ENCODE results near the gene HSPG2. TPM values are rescaled to one million over a fixed set of nuclear protein-coding genes. Genes with fewer than 3 reads are reported as not detected.
A peak's percentile ranks its signal among the peaks of the same experiment; 100 is the strongest.
"Not testable (repeated sequence)": the region's sequence is repeated elsewhere in the genome, so short reads cannot be mapped to it uniquely, and the experiment has no call there.

HSPG2 gene
- total and polyA plus RNA-seq, 7 experiments from 2014 or later = 1.0 to 20.8 (median 9.4) TPM

DNA sequence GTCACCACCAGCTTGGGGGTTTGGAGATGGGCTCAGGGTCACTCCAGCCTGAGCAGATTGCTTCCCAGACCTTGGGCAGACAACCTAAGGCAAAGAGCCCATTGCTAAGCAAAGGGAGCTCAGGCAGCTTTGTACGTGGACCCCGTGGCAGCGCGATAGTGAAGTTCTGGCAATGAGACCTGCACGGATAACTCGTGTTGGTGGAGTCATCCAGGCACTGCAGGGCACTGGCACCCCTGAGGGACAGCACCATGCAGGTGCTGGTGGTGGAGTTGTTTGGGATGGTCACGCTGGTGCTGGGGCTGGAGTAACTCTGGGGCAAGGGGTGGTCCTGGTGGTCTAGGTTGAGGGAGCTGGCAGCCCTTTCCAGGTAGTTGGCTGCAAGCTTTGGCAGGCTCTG lies 13.6 kb upstream of the HSPG2 start:
- peak overlapping the region in 1 of 9 donors; percentile 25 for H3K27ac Mint-ChIP-seq
- H3K27ac ChIP-seq (ENCODE audit: low read depth, low read length) = no peak overlapping the region
- H3K9me3 Mint-ChIP-seq = no peaks in the 10 kb centered on the region
- no peaks in the 10 kb centered on the region for H3K36me3 ChIP-seq (ENCODE audit: control insufficient read depth in 2 of 3, insufficient read depth in 3 of 3, low read length in 3 of 3)
- ATAC-seq (no peak), DNase-seq (no peak)
- intact Hi-C loops (cut with micrococcal nuclease) = no loop called here
- H3K4me1 ChIP-seq (ENCODE audit: control insufficient read depth in 2 of 2, insufficient read depth in 2 of 2, low read length in 2 of 2) = peaks cover 0 to 5% of the 10 kb centered on the region in 2 donors
- no peaks in the 10 kb centered on the region for H3K36me3 Mint-ChIP-seq
- CTCF ChIA-PET = no interaction called here
- no peak overlapping the region for H3K4me3 ChIP-seq (ENCODE audit: low read length)
- H3K9me3 ChIP-seq (ENCODE audit: control insufficient read depth in 2 of 3, low read length in 3 of 3) = no peaks in the 10 kb centered on the region
- peaks cover 0 to 7% (median 4%) of the 10 kb centered on the region in 7 donors for H3K4me1 Mint-ChIP-seq
- H3K27me3 ChIP-seq (ENCODE audit: control insufficient read depth in 2 of 2, insufficient read depth in 2 of 2, low read length in 2 of 2) = no peaks in the 10 kb centered on the region
- no peaks in the 10 kb centered on the region for H3K27me3 Mint-ChIP-seq
- POLR2A ChIA-PET = no interaction called here
- H3K4me3 Mint-ChIP-seq = no peak overlapping the region

DNA sequence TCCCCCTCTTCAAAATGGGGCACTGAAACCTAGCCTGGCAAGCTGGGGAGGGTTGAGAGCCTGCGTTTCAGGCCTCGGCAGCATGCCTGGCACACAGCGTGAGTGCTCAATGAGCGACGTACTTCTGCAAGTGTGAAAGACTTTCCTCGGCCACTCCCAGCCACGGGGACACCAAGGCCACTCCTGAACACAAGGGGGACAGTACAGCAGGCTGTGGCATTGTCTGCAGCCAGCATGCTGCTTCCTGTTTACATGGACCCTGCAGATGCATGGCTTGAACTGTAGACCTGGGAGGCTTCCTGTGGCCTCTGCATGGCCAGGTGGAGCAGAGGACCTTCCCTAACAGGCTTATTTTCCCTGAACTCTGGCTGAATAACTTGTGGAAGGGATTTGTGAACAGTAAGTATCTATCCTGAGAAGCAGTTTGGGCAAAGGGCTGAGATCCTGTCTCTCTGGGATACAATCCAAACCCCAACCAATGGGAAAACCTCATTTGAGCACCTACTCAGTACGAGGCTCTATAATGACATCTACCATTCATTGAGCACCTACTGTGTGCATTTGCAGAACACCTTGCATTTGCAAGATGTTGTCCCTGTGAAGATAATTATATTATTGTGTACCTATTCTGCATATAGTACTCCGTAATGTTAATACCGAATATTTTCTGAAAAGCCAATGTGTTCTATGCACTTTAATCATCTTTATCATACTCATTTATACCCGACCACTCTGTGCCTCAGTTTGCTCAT lies 9.9 kb upstream of the HSPG2 start:
- Mint-ChIP-seq H3K27ac (no peak overlapping the region), H3K4me3 (no peak overlapping the region), H3K36me3 (no peaks in the 10 kb centered on the region), H3K9me3 (no peaks in the 10 kb centered on the region), H3K27me3 (no peaks in the 10 kb centered on the region), H3K4me1 (peaks cover 0 to 3% (median 0%) of the 10 kb centered on the region in 7 donors)
- ATAC-seq (no peak), DNase-seq (no peak)
- no peaks in the 10 kb centered on the region for H3K9me3 ChIP-seq (ENCODE audit: control insufficient read depth in 2 of 3, low read length in 3 of 3)
- H3K4me3 ChIP-seq (ENCODE audit: low read length) = no peak overlapping the region
- H3K36me3 ChIP-seq (ENCODE audit: control insufficient read depth in 2 of 3, insufficient read depth in 3 of 3, low read length in 3 of 3) = no peaks in the 10 kb centered on the region
- intact Hi-C loops (cut with micrococcal nuclease) = no loop called here
- H3K4me1 ChIP-seq (ENCODE audit: control insufficient read depth in 2 of 2, insufficient read depth in 2 of 2, low read length in 2 of 2) = no peaks in the 10 kb centered on the region
- POLR2A ChIA-PET = interaction anchor here (0.6 kb wide), 1 partner anchor 10 kb away, joined by 3 read pairs; no protein-coding TSS in a partner anchor
- H3K27me3 ChIP-seq (ENCODE audit: control insufficient read depth in 2 of 2, insufficient read depth in 2 of 2, low read length in 2 of 2) = no peaks in the 10 kb centered on the region
- CTCF ChIA-PET = no interaction called here
- H3K27ac ChIP-seq (ENCODE audit: low read depth, low read length) = no peak overlapping the region

GRCh38 chr1:21944733-21945073 lies 7.6 kb upstream of the HSPG2 start:
- H3K27me3 Mint-ChIP-seq = peaks cover 0 to 14% (median 0%) of the 10 kb centered on the region in 5 donors
- no peaks in the 10 kb centered on the region for H3K4me1 ChIP-seq (ENCODE audit: control insufficient read depth in 2 of 2, insufficient read depth in 2 of 2, low read length in 2 of 2)
- DNase-seq (no peak), ATAC-seq (no peak)
- no peak overlapping the region for H3K27ac Mint-ChIP-seq
- no peaks in the 10 kb centered on the region for H3K9me3 Mint-ChIP-seq
- no peak overlapping the region for H3K27ac ChIP-seq (ENCODE audit: low read depth, low read length)
- H3K9me3 ChIP-seq (ENCODE audit: control insufficient read depth in 2 of 3, low read length in 3 of 3) = no peaks in the 10 kb centered on the region
- H3K4me1 Mint-ChIP-seq = peaks cover 0 to 3% (median 0%) of the 10 kb centered on the region in 7 donors
- POLR2A ChIA-PET = interaction anchor here (1.1 kb wide), 1 partner anchor 11 kb away, joined by 3 read pairs; no protein-coding TSS in a partner anchor
- no peaks in the 10 kb centered on the region for H3K36me3 Mint-ChIP-seq
- H3K36me3 ChIP-seq (ENCODE audit: control insufficient read depth in 2 of 3, insufficient read depth in 3 of 3, low read length in 3 of 3) = no peaks in the 10 kb centered on the region
- no peak overlapping the region for H3K4me3 Mint-ChIP-seq
- CTCF ChIA-PET = no interaction called here
- no peaks in the 10 kb centered on the region for H3K27me3 ChIP-seq (ENCODE audit: control insufficient read depth in 2 of 2, insufficient read depth in 2 of 2, low read length in 2 of 2)
- intact Hi-C loops (cut with micrococcal nuclease) = no loop called here
- H3K4me3 ChIP-seq (ENCODE audit: low read length) = no peak overlapping the region

DNA sequence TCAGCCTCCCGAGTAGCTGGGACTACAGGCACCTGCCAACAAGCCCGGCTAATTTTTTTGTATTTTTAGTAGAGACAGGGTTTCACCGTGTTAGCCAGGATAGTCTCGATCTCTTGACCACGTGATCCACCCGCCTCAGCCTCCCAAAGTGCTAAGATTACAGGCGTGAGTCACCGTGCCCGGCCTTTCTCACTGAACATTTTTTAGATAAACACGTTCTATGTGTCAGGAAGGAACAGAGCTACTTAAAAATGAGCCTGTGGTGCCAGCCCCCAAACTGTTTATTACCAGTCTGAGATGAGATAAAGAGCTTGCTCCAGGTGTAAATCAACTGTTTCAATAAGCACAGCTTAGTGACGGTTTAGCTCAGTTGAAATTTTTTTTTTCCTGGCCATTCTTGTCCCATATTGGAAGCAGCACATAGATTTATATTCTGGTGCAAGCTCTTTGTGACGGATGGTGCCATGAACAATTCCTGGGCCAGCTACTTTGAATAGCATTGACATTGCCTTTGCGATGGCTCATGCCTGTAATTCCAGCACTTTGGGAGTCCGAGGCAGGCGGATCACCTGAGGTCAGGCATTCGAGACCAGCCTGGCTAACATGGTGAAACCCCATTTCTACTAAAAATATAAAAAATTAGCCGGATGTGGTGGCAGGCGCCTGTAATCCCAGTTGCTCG lies 6.0 kb upstream of the HSPG2 start:
- H3K27me3 ChIP-seq (ENCODE audit: control insufficient read depth in 2 of 2, insufficient read depth in 2 of 2, low read length in 2 of 2); DNase-seq; H3K36me3 Mint-ChIP-seq; H3K4me1 ChIP-seq (ENCODE audit: control insufficient read depth in 2 of 2, insufficient read depth in 2 of 2, low read length in 2 of 2); POLR2A ChIA-PET; H3K9me3 Mint-ChIP-seq; H3K36me3 ChIP-seq (ENCODE audit: control insufficient read depth in 2 of 3, insufficient read depth in 3 of 3, low read length in 3 of 3); H3K27ac Mint-ChIP-seq; intact Hi-C loops (cut with micrococcal nuclease); H3K9me3 ChIP-seq (ENCODE audit: control insufficient read depth in 2 of 3, low read length in 3 of 3); ATAC-seq; H3K4me3 ChIP-seq (ENCODE audit: low read length); H3K27ac ChIP-seq (ENCODE audit: low read depth, low read length); H3K4me1 Mint-ChIP-seq; H3K4me3 Mint-ChIP-seq: not testable (repeated sequence)
- CTCF ChIA-PET = interaction anchor here (0.9 kb wide), 1 partner anchor 13 kb away, joined by 3 read pairs; no protein-coding TSS in a partner anchor
- peaks cover 0 to 27% (median 0%) of the 10 kb centered on the region in 5 donors for H3K27me3 Mint-ChIP-seq

DNA sequence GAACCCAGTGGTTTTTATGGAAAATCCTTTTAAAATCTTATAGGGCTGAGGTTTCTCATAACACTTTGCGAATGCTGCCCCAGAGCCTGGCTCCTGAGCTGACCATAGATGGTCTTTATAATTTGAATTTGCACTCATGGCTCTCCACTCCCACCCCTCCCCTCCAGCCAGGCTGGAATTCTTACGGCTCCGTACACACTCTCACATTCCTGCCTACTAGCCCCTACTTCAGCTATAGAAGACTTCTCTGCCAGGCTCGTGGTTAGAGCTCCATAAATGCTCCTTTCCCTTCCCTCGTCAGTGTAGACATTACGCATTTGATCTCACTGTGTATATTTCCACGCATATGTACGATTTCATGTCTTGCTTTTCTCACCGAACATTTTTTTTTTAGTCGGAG lies 5.4 kb upstream of the HSPG2 start:
- Histone ChIP-seq H3K27ac (ENCODE audit: low read depth, low read length) (no peak overlapping the region), H3K4me1 (ENCODE audit: control insufficient read depth in 2 of 2, insufficient read depth in 2 of 2, low read length in 2 of 2) (peaks cover 0 to 5% of the 10 kb centered on the region in 2 donors), H3K9me3 (ENCODE audit: control insufficient read depth in 2 of 3, low read length in 3 of 3) (no peaks in the 10 kb centered on the region), H3K27me3 (ENCODE audit: control insufficient read depth in 2 of 2, insufficient read depth in 2 of 2, low read length in 2 of 2) (no peaks in the 10 kb centered on the region), H3K36me3 (ENCODE audit: control insufficient read depth in 2 of 3, insufficient read depth in 3 of 3, low read length in 3 of 3) (no peaks in the 10 kb centered on the region), H3K4me3 (ENCODE audit: low read length) (no peak overlapping the region)
- Mint-ChIP-seq H3K9me3 (peaks cover 0 to 3% (median 0%) of the 10 kb centered on the region in 11 donors), H3K27me3 (peaks cover 0 to 32% (median 0%) of the 10 kb centered on the region in 5 donors), H3K36me3 (peaks cover 0 to 5% (median 0%) of the 10 kb centered on the region in 5 donors), H3K27ac (no peak overlapping the region), H3K4me1 (peaks cover 0 to 12% (median 10%) of the 10 kb centered on the region in 7 donors), H3K4me3 (no peak overlapping the region)
- ATAC-seq (no peak), DNase-seq (no peak)
- intact Hi-C loops (cut with micrococcal nuclease) = no loop called here
- ChIA-PET CTCF (interaction anchor here (0.9 kb wide), 1 partner anchor 14 kb away, joined by 3 read pairs; no protein-coding TSS in a partner anchor), POLR2A (no interaction called here)

DNA sequence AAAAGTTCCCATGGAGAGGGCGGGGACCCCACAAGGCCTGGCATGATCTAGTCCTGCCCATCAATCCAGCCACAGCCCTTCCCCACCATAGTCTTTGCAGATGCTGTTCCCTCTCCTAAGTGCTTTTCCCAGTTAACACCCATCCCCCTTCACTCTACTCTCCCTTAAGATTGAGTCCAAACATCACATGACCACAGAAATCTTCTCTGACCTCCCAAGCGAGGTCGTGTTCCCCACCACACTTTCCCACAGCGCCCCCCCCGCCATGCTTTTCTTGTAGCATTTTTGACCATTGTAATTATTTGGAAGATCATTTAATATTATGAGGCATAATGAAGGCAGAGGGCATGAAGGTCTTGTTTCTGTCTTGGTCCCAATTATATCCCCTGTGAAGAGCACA lies 4.3 kb upstream of the HSPG2 start:
- ChIA-PET POLR2A (no interaction called here), CTCF (no interaction called here)
- Mint-ChIP-seq H3K36me3 (peaks cover 0 to 5% (median 0%) of the 10 kb centered on the region in 5 donors), H3K4me1 (peaks cover 0 to 15% (median 11%) of the 10 kb centered on the region in 7 donors), H3K27ac (peak overlapping the region in 1 of 9 donors; percentile 1), H3K9me3 (peaks cover 0 to 3% (median 0%) of the 10 kb centered on the region in 11 donors), H3K27me3 (peaks cover 0 to 34% (median 0%) of the 10 kb centered on the region in 5 donors), H3K4me3 (no peak overlapping the region)
- no peak for ATAC-seq
- no peak for DNase-seq
- Histone ChIP-seq H3K4me3 (ENCODE audit: low read length) (no peak overlapping the region), H3K27ac (ENCODE audit: low read depth, low read length) (no peak overlapping the region), H3K27me3 (ENCODE audit: control insufficient read depth in 2 of 2, insufficient read depth in 2 of 2, low read length in 2 of 2) (no peaks in the 10 kb centered on the region), H3K36me3 (ENCODE audit: control insufficient read depth in 2 of 3, insufficient read depth in 3 of 3, low read length in 3 of 3) (no peaks in the 10 kb centered on the region), H3K4me1 (ENCODE audit: control insufficient read depth in 2 of 2, insufficient read depth in 2 of 2, low read length in 2 of 2) (peaks cover 0 to 9% of the 10 kb centered on the region in 2 donors), H3K9me3 (ENCODE audit: control insufficient read depth in 2 of 3, low read length in 3 of 3) (no peaks in the 10 kb centered on the region)
- intact Hi-C loops (cut with micrococcal nuclease) = no loop called here

Measured in naive thymus-derived CD4-positive, alpha-beta T cell (primary cell).